ENCODE data around the gene LRRC45.
"Not testable (repeated sequence)": the region's sequence is repeated elsewhere in the genome, so short reads cannot be mapped to it uniquely, and the experiment has no call there.

Gene LRRC45

DNA sequence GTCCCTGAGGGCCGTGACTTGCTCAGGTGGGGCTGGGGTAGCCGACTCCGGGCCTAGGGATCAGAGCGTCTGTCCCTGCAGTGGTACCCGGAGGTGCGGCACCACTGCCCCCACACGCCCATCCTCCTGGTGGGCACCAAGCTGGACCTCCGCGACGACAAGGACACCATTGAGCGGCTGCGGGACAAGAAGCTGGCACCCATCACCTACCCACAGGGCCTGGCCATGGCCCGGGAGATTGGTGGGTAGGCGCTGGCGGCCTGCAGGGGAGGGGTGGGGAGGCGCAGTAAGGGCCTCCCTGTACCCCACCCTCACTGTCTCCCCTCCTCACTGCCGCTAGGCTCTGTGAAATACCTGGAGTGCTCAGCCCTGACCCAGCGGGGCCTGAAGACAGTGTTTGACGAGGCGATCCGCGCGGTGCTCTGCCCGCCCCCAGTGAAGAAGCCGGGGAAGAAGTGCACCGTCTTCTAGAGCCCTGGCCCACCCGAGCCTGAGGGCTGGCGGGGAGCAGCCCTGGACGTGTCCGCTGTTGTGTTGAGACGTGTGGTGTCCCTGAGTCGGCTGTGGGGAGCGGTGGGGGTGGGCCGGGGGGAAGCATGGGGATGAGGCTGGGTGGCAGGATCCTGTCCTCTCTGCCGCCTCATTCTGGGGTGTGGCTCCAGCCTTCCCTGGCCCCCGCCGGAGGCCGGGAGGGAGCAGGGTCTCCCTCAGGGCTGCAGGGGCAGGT is 10.4 kb downstream of the LRRC45 start:
- DNase-seq (ENCODE audit: low read depth in 2 of 3, low spot score in 1 of 3), result no peak

DNA sequence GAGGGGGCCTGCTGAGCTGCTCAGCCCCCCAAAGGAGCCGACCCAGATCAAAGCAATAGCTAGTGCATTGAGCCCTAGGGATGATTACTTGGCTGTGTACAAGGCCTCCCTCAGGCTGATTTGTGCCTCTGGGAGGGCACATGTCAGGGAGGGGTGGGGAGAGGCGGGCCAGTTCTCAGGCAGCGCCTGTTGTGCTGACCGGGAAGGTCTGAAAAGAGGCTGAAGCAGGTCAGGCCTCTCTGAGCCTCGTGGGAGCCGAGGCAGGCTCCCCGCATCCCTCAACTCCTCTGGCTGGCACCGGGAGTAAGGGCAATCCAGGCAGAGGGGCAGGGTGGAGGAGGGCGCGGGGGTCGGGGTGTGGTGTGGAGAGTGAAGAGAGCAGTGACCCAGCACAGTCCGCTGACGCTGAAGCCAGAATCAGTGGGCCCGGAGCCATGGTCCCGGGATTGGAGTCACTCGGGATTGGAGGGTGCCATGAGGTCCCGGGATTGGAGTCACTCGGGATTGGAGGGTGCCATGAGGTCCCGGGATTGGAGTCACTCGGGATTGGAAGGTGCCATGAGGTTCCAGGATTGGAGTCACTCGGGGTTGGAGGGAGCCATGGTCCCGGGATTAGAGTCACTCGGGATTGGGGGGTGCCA is 11.4 kb downstream of the LRRC45 start:
- no peak for DNase-seq (ENCODE audit: low read depth in 2 of 3, low spot score in 1 of 3)

- no peak for DNase-seq (ENCODE audit: low read depth in 2 of 3, low spot score in 1 of 3)
Measured at GRCh38 chr17:82035488-82035887, 12.4 kb downstream of the LRRC45 start.

DNA sequence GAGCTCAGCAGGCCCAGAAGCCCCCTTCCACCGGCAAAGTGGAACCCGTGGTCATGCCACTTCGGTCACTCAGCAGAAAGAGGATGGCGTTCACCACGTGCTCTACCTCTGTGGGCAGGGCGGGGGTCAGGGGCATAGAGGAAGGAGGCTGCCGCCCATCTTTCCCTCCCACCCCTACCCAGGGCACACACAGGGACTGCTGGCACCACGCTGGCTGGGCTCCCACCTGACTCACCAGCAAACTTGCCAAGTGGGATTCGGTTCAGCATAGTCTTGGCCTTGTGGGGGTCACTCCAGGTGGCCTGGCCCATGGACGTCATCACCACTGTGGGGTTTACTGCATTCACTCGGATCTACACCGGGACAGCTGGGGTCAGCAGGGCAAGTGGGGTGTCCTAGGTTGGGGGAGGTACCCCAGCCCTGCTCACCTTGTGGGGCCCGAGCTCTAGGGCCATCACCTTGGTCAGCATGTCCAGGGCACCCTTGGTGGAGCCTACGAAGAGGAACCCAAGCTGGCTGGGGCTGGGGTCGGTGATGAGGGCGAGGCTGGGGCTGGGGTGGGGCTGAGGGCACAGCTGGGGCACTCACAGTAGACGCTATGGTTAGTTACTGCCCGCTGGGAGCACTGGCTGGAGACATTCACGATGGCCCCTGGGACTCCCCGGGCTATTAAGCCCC is 13.0 kb downstream of the LRRC45 start:
- no peak for DNase-seq (ENCODE audit: low read depth in 2 of 3, low spot score in 1 of 3)

DNA sequence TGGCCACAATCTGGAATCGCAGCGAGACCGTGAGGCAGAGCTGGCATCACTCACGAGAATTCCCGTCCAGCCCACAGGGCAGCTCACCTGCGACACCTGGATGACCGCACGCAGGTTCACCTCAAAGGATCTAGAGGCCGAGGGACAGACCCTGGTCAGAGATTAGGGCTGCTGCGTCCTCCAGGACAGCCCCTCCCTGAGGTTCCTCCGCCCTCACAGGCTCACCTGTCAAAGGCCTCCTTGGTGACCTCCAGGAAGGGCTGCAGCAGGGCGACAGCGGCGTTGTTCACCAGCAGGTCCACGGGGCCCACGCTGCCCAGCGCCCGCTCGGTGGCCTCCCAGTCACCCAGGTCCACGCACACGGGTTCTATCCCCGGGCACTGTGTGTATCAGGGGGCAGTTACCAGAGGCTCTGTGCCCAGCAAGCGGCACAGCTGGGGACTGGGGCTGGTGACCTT is 13.6 kb downstream of the LRRC45 start:
- no peak for DNase-seq (ENCODE audit: low read depth in 2 of 3, low spot score in 1 of 3)

GRCh38 chr17:82037092-82037888 is 14.2 kb downstream of the LRRC45 start, which contains the start of gene DCXR:
DCXR (minus strand) TSS chr17:82037697; CDS start chr17:82037682, 15 bp downstream.
- DNase-seq (ENCODE audit: low read depth in 2 of 3, low spot score in 1 of 3), result peak; percentile 91 to 97 (median 91)

DNA sequence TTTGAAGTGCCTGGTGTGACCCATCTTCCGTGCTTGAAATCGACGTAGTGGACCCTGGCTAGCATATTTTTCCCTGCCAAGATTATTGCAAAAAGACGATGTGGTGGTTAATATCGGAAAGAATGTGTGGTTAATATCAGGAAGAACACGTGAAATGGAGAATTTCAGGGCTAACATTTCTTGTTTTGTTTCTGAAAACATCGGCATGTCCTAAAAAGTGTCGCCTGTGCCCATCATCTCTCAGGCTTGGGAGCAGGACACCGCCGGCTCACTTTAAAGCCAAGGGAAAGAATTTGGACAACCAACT is 14.7 kb downstream of the LRRC45 start:
- no peak for DNase-seq (ENCODE audit: low read depth in 2 of 3, low spot score in 1 of 3)

DNA sequence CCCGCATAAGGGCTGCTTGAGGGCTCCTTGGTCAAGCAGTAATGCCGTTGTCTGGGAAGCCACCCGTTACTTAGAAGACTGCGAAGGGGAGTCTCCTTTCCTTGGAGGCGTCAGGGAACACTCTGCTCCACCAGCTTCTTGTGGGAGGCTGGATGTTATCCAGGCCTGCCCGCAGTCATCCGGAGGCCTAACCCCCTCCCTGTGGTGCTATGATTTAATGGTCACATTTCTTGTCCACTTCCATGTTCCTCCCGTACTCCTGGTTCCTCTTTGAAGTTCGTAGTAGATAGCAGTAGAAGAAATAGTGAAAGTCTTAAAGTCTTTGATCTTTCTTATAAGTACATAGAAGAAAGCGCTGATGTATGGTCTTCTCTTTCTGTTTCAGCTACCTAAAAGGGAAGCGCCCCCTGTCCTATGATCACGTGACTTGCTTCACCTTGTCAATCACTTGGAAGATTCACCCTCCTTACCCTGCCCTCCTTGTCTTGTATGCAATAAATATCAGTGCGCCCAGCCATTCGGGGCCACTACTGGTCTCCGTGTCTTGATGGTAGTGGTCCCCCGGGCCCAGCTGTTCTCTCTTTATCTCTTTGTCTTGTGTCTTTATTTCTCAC is 15.8 kb downstream of the LRRC45 start:
- not testable (repeated sequence) for DNase-seq (ENCODE audit: low read depth in 2 of 3, low spot score in 1 of 3)

DNA sequence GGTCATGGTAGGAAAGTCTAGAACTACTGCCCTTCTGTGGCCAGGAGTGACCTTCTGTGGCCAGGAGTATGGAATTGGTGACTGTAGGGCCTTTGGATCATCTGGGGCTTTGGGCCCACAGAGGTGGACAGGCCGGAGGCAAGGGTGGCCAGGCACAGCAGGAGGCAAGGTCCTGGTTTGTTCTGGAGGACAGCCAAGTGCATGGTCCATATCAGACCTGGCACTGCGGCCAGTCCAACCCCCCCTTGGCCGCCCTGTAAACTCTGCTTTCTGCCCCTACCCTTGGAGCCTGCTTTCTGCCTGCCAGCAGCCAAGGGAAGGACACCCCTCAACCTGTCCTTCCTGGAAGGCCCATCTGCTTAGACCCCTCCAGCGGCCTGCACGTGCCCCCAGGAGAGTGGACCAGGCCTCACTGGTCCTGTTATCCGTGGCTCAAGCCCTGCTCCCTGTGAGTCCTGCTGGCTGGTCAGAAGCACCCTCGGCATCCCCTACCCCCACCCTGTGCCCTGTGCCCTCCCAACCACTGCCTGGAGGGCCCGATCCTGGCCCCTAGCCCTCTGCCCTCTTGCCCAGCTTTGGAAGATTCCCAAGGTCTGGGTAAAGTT is 16.7 kb downstream of the LRRC45 start:
- no peak for DNase-seq (ENCODE audit: low read depth in 2 of 3, low spot score in 1 of 3)

DNA sequence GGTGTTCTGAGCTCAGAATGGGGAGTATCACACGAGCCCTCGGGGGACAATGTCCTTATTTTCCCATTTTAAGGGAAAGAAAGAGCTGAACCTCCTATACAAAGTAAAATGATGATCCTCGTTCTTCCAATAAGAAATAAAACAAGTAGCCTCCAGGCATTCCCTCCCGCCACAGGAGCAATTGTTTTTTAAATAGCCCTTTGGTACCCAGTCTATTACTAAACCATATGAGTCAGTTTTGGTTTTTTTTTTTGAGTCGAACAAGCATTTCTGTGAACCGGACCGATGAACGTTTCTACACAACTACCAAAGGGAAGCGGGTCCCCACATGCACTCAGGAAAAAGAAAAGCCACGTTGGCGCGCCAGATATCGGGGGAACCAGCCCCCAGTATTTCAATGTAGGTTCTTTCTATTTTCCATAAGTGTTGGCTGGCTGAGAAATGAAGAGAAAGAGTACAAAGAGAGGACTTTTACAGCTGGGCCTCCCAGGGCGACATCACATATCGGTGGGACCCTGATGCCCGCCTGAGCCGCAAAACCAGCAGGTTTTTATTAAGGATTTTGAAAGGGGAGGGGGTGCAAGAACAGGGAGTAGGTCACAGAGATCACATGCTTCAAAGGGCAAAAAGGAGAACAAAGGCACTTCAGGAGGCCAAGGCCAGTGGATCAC is 18.2 kb downstream of the LRRC45 start:
- DNase-seq (ENCODE audit: low read depth in 2 of 3, low spot score in 1 of 3), result no peak

- DNase-seq (ENCODE audit: low read depth in 2 of 3, low spot score in 1 of 3), result no peak
Measured at GRCh38 chr17:82042649-82043048, 19.5 kb downstream of the LRRC45 start.

DNA sequence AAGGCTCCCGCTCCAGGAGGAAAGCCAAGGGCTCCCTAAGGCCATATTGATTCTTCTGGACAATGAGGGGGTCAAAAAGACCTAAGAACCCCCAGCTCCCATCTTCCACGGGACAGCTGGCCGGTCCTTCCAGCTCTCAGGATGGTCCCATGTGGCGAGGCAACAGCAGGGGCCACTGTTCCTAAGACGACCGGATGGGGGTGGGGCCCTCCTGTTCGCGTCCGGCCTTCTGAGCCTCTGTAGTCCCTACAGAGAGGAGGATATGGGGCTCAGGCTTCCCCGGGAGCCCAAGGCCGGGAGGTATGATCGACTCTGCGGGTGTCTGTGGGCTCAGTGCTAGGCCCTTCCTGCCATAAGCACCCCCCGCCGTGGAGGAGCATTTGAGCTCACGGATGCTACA is 20.4 kb downstream of the LRRC45 start:
- DNase-seq (ENCODE audit: low read depth in 2 of 3, low spot score in 1 of 3), result no peak

DNA sequence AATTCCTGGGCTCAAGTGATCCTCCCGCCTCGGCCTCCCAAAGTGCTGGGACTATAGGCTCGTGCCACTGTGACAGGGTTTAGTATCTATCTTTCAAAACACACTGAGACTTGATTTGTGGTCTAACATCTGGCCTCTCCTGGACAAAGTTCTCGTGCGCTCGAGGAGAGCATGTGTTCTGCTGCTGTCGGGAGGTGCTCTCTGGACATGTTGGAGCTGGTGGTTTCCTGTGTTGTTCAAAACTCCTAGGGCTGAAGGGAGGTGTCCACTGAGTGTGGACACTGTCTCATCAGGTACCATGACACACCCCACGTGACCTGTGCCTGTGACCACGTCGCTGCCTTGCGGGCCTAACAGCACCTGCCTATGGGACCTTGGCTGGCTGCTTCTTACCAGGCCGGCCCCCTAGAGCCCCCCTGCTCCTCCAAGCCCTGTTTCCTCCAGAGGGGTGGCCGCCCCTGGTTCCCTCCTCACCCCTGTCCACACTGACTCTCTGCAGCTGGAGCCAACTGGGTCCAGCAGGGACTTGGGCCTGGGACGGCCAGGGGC is 22.9 kb downstream of the LRRC45 start:
- no peak for DNase-seq (ENCODE audit: low read depth in 2 of 3, low spot score in 1 of 3)

DNA sequence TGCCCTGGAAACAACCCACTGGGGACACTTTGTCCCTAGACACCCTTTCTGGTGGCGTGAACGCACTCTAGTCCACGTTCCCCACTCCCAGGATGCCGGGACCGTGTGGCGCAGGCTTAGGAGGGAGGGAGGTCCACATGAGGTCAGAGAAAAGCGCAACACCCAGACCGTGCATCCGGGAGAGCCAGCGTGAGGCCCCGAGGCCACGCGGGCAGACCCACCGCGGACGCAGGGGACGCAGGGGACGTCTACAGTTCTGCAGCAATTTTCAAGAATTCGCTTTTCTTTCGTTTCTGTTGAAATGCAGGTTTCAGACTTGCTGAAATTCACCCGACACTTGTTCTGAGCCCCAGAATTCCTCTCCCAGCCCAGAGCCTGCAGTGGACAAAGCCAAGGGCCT is 23.8 kb downstream of the LRRC45 start:
- DNase-seq (ENCODE audit: low read depth in 2 of 3, low spot score in 1 of 3), result no peak

DNA sequence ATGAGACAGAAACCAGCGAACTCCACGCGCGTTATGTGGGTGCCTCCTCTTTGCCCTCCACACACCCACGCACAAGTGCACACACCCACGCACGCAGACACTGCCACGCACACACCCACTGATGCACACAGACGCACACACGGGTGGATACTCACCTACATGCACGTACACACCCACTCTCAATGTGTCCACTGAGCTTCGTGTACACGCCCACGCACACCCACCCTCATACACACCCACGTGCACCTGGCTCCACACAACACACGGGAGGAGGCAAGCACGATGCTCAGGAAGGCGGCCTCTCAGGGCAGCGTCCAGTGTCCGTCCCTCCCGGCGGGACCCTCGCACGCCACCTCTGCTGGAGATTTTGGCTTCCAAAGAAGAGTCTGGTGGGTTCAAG is 24.3 kb downstream of the LRRC45 start:
- no peak for DNase-seq (ENCODE audit: low read depth in 2 of 3, low spot score in 1 of 3)

- DNase-seq (ENCODE audit: low read depth in 2 of 3, low spot score in 1 of 3), result no peak
Measured at GRCh38 chr17:82047914-82048570, 24.9 kb downstream of the LRRC45 start.

DNA sequence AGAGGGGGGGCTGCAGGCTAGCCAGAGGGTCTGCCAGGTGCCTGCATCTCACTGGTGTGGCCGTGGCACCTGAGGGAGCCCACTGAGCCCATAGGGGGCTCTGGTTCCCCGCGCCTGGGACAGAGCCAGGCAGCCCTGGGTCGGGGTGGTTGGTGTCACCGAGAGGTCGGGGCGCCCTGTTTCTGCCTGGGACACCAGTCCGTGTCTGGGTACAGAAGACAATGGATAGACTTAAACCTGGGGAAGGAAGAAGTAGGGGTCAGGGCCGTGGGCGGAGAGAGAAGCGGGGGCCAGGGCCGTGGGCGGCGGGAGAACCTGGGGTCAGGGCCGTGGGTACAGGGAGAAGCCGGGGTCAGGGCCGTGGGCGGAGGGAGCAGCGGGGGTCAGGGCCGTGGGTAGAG is 25.5 kb downstream of the LRRC45 start:
- DNase-seq (ENCODE audit: low read depth in 2 of 3, low spot score in 1 of 3), result no peak

- DNase-seq (ENCODE audit: low read depth in 2 of 3, low spot score in 1 of 3), result no peak
Measured at GRCh38 chr17:82049106-82049505, 26.0 kb downstream of the LRRC45 start.

GRCh38 chr17:82049521-82049971 is 26.4 kb downstream of the LRRC45 start:
- DNase-seq (ENCODE audit: low read depth in 2 of 3, low spot score in 1 of 3), result no peak
